Fibroblast of lung (primary cell): Measurements from ENCODE around the gene R3HDML.

ENCODE experiments used
- EZH2 ChIP-seq: IDR thresholded peaks from 2 replicates; pipeline ENCODE4 v1.5.1; 2012; ENCODE audit warnings: low read length, control low read depth, mild to moderate bottlenecking; ENCODE audit errors: missing control alignments
- TF ChIP-seq, protein P1 (sequence below), 2 donors: IDR thresholded peaks in 1 of 2; conservative IDR thresholded peaks in 1 of 2; 1 replicate in 1 of 2; 2 replicates in 1 of 2; pipeline ENCODE4 v1.5.1; 2011 to 2012; ENCODE audit warnings: low read length in 2 of 2, control low read depth in 1 of 2, inconsistent platforms in 1 of 2, low read depth in 1 of 2, mild to moderate bottlenecking in 1 of 2

DNA sequence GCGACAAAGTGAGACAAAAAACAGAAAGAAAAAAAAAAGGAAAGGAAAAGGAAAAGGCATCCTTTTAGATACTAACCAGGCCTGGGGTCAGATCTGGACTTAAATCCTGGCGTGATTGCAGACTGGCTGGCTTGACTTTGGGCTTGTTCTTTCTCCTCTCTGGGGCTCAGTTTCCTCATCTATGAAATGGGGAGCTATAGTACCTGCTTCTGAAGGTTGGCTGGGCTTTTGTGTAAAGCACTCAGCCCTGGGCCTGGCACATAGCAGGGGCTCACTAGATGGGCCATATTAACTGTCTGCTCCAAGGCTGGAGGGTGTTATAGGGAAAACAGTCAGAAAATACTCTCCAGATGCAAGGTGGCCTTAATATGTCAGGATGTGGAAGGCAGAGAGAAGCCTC, 1.2 kb upstream of the R3HDML start:
- TF ChIP-seq, protein P1, sequence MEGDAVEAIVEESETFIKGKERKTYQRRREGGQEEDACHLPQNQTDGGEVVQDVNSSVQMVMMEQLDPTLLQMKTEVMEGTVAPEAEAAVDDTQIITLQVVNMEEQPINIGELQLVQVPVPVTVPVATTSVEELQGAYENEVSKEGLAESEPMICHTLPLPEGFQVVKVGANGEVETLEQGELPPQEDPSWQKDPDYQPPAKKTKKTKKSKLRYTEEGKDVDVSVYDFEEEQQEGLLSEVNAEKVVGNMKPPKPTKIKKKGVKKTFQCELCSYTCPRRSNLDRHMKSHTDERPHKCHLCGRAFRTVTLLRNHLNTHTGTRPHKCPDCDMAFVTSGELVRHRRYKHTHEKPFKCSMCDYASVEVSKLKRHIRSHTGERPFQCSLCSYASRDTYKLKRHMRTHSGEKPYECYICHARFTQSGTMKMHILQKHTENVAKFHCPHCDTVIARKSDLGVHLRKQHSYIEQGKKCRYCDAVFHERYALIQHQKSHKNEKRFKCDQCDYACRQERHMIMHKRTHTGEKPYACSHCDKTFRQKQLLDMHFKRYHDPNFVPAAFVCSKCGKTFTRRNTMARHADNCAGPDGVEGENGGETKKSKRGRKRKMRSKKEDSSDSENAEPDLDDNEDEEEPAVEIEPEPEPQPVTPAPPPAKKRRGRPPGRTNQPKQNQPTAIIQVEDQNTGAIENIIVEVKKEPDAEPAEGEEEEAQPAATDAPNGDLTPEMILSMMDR (conservative IDR thresholded peaks at IDR 0.05 in 1 of 2, IDR thresholded peaks at IDR 0.05 in 1 of 2; ENCODE audit: low read depth in 1 of 2, low read length in 2 of 2): no peak
- no peak for TF ChIP-seq EZH2
